HCT116 (cell line): ENCODE data around the gene BTNL9. TPM values are rescaled to one million over a fixed set of nuclear protein-coding genes. Genes with fewer than 3 reads are reported as not detected.

Experiments
- ATAC-seq: fragments of 200-7000 bp; cut with Tn5 transposase; 2 replicates; pipeline ENCODE4 v1.9.1; 2020; ENCODE audit warnings: mild to moderate bottlenecking, moderate library complexity
- BruUV-seq: library from RNA; stranded (reverse); fragments of 400-500 nt; replicated peaks from 2 replicates; lab custom pipeline; 2021; lab: Mats Ljungman, UMichigan
- CTCF ChIA-PET: fragments of 300-600 bp; sonication (Branson Sonifier 250); formaldehyde crosslinking; loops from one replicate; lab custom pipeline; 2021; ENCODE audit warnings: antibody characterized with exemption; lab: Charles Lee
- POLR2A ChIA-PET: fragments of 300-600, 350-600 bp; sonication (Branson Sonifier 250); formaldehyde crosslinking; loops from one replicate; lab custom pipeline; 2021; ENCODE audit warnings: antibody characterized with exemption; lab: Charles Lee
- RAD21 ChIA-PET, 2 experiments: fragments of 300-600 bp; sonication (Branson Sonifier 250); formaldehyde crosslinking; loops; one replicate each; lab custom pipeline; 2023; ENCODE audit warnings: low total read pairs in 2 of 2; ENCODE audit not compliant: uncharacterized antibody in 2 of 2, unreplicated experiment in 2 of 2, low non-redundant PET in 1 of 2; lab: Charles Lee
- DNase-seq: peaks from one replicate; pipeline ENCODE4 v3.0.0-alpha.2; 2010; ENCODE audit warnings: low read depth, low spot score
- H2AFZ ChIP-seq: fragments of 200-600 bp; shearing (Covaris generic), sonication (generic); 2 replicates; pipeline ENCODE4 v1.6.1; 2017; ENCODE audit warnings: low read depth, mixed run types, mixed read lengths, antibody characterized with exemption, low read length; ENCODE audit not compliant: poor library complexity, severe bottlenecking
- H3K27ac ChIP-seq: 2 replicates; pipeline ENCODE4 v1.5.1; 2012; ENCODE audit warnings: low read depth, low read length
- H3K27me3 ChIP-seq: fragments of 200-600 bp; sonication (generic); 2 replicates; pipeline ENCODE4 v1.6.1; 2016; ENCODE audit warnings: mixed run types, low read length, mixed read lengths; ENCODE audit not compliant: insufficient read depth
- H3K36me3 ChIP-seq, 2 experiments: fragments of 200-500 bp in 1 of 2; fragments of 200-600 bp in 1 of 2; sonication (Bioruptor generic) in 1 of 2; sonication (generic) in 1 of 2; 2 replicates each; pipeline versions ENCODE4 v1.5.1 to v1.6.1; 2014 to 2016; ENCODE audit warnings: low read length in 2 of 2, inconsistent platforms in 1 of 2, mixed read lengths in 1 of 2, mixed run types in 1 of 2; ENCODE audit not compliant: insufficient read depth in 2 of 2, control insufficient read depth in 1 of 2
- H3K4me1 ChIP-seq, 2 experiments: fragments of 200-600 bp in 1 of 2; sonication (generic) in 1 of 2; 2 replicates each; pipeline versions ENCODE4 v1.5.1 to v1.6.1; 2012 to 2017; ENCODE audit warnings: low read length in 2 of 2, inconsistent platforms in 1 of 2, mild to moderate bottlenecking in 1 of 2, mixed read lengths in 1 of 2, mixed run types in 1 of 2, moderate library complexity in 1 of 2; ENCODE audit not compliant: insufficient read depth in 2 of 2, control insufficient read depth in 1 of 2
- H3K4me2 ChIP-seq: fragments of 200-600 bp; sonication (generic); 2 replicates; pipeline ENCODE4 v1.6.1; 2017; ENCODE audit warnings: mixed run types, low read length, mixed read lengths
- H3K4me3 ChIP-seq, 2 experiments: fragments of 200-600 bp in 1 of 2; sonication (generic) in 1 of 2; replicated peaks in 1 of 2; 2 replicates each; pipeline ENCODE4 v1.5.1; 2011 to 2016; ENCODE audit warnings: low read length in 2 of 2, control low read depth in 1 of 2, low read depth in 1 of 2, mild to moderate bottlenecking in 1 of 2, mixed read lengths in 1 of 2, mixed run types in 1 of 2
- H3K79me2 ChIP-seq: fragments of 200-600 bp; sonication (generic); 2 replicates; pipeline ENCODE4 v1.6.1; 2017; ENCODE audit warnings: mild to moderate bottlenecking, mixed run types, low read length, moderate library complexity, mixed read lengths; ENCODE audit not compliant: insufficient read depth
- H3K9ac ChIP-seq: fragments of 200-600 bp; sonication (generic); 2 replicates; pipeline ENCODE4 v1.6.1; 2016; ENCODE audit warnings: low read length, mixed read lengths
- H3K9me2 ChIP-seq: fragments of 200-600 bp; sonication (generic), shearing (Covaris generic); 2 replicates; pipeline ENCODE4 v1.6.1; 2017; ENCODE audit warnings: mixed run types, mild to moderate bottlenecking, moderate library complexity; ENCODE audit not compliant: insufficient read depth
- H3K9me3 ChIP-seq, 2 experiments: fragments of 200-500 bp in 1 of 2; fragments of 200-600 bp in 1 of 2; sonication (Bioruptor generic) in 1 of 2; sonication (generic) in 1 of 2; 2 replicates each; pipeline ENCODE4 v1.6.1; 2014 to 2017; ENCODE audit warnings: low read length in 2 of 2, mixed read lengths in 2 of 2, inconsistent platforms in 1 of 2, low read depth in 1 of 2, mild to moderate bottlenecking in 1 of 2, mixed run types in 1 of 2, moderate library complexity in 1 of 2; ENCODE audit not compliant: control insufficient read depth in 1 of 2, insufficient read depth in 1 of 2
- H4K20me1 ChIP-seq: fragments of 200-600 bp; sonication (generic), shearing (Covaris generic); 2 replicates; pipeline ENCODE4 v1.6.1; 2017; ENCODE audit warnings: mixed run types, mild to moderate bottlenecking, moderate library complexity; ENCODE audit not compliant: insufficient read depth
- ATF3 ChIP-seq: IDR thresholded peaks from 2 replicates; pipeline ENCODE4 v1.6.1; 2012
- CBX3 ChIP-seq: IDR thresholded peaks from 2 replicates; pipeline ENCODE4 v1.6.1; 2012; ENCODE audit warnings: low read depth
- CEBPB ChIP-seq: IDR thresholded peaks from 2 replicates; pipeline ENCODE4 v1.6.1; 2012; ENCODE audit warnings: low read depth
- CTCF ChIP-seq, 3 experiments: fragments of 200-600 bp in 1 of 3; sonication (generic) in 1 of 3; IDR thresholded peaks in 2 of 3; conservative IDR thresholded peaks in 1 of 3; 2 replicates each; pipeline ENCODE4 v1.5.1; 2012 to 2017; ENCODE audit warnings: low read depth in 2 of 3, low read length in 2 of 3, antibody characterized with exemption in 1 of 3, borderline replicate concordance in 1 of 3, control low read depth in 1 of 3, mild to moderate bottlenecking in 1 of 3, mixed read lengths in 1 of 3, mixed run types in 1 of 3, moderate library complexity in 1 of 3; ENCODE audit not compliant: insufficient read depth in 1 of 3
- EGR1 ChIP-seq: IDR thresholded peaks from 2 replicates; pipeline ENCODE4 v1.6.1; 2012; ENCODE audit warnings: low read depth
- ELF1 ChIP-seq: IDR thresholded peaks from 2 replicates; pipeline ENCODE4 v1.6.1; 2012; ENCODE audit warnings: low read depth, borderline replicate concordance
- EZH2 ChIP-seq: fragments of 200-600 bp; sonication (generic); IDR thresholded peaks from 2 replicates; pipeline ENCODE4 v1.6.1; 2017; ENCODE audit warnings: antibody characterized with exemption, mixed run types
- EZH2phosphoT487 ChIP-seq: fragments of 200-600 bp; IDR thresholded peaks from 2 replicates; pipeline ENCODE4 v1.6.1; 2018; ENCODE audit warnings: antibody characterized with exemption, borderline replicate concordance
- JUND ChIP-seq: IDR thresholded peaks from 2 replicates; pipeline ENCODE4 v1.6.1; 2012
- MAX ChIP-seq: IDR thresholded peaks from 2 replicates; pipeline ENCODE4 v1.6.1; 2012
- POLR2A ChIP-seq: IDR thresholded peaks from 2 replicates; pipeline ENCODE4 v1.7.0; 2011; ENCODE audit warnings: borderline replicate concordance; ENCODE audit not compliant: insufficient read depth, insufficient read length; ENCODE audit errors: extremely low read depth
- POLR2AphosphoS5 ChIP-seq: IDR thresholded peaks from 2 replicates; pipeline ENCODE4 v1.6.1; 2011; ENCODE audit warnings: mild to moderate bottlenecking, low read depth, low read length, moderate library complexity
- SIN3A ChIP-seq: IDR thresholded peaks from 2 replicates; pipeline ENCODE4 v1.6.1; 2012; ENCODE audit warnings: low read depth
- SP1 ChIP-seq: IDR thresholded peaks from 2 replicates; pipeline ENCODE4 v1.6.1; 2012; ENCODE audit warnings: low read depth
- SRF ChIP-seq: IDR thresholded peaks from 2 replicates; pipeline ENCODE4 v1.6.1; 2012; ENCODE audit warnings: low read depth
- TCF7L2 ChIP-seq: IDR thresholded peaks from 2 replicates; pipeline ENCODE4 v1.7.0; 2011; ENCODE audit warnings: borderline replicate concordance, inconsistent platforms; ENCODE audit not compliant: insufficient read depth, insufficient read length; ENCODE audit errors: extremely low read depth
- YY1 ChIP-seq: IDR thresholded peaks from 2 replicates; pipeline ENCODE4 v1.6.1; 2011; ENCODE audit warnings: low read length, low read depth, moderate library complexity, mild to moderate bottlenecking; ENCODE audit not compliant: insufficient replicate concordance; ENCODE audit errors: extremely low read depth
- ZBTB33 ChIP-seq: IDR thresholded peaks from 2 replicates; pipeline ENCODE4 v1.6.1; 2011; ENCODE audit warnings: mild to moderate bottlenecking, low read length, moderate library complexity; ENCODE audit not compliant: insufficient replicate concordance; ENCODE audit errors: extremely low read depth
- ZFX ChIP-seq: fragments of 450-650 bp; IDR thresholded peaks from 2 replicates; pipeline ENCODE4 v1.6.1; 2017
- ZNF274 ChIP-seq: fragments of 200-500 bp; sonication (Bioruptor generic); IDR thresholded peaks from 2 replicates; pipeline ENCODE4 v1.6.1; 2014; ENCODE audit warnings: mild to moderate bottlenecking, low read depth, low read length, inconsistent platforms
- intact Hi-C: fragments of 100-400 bp; cut with micrococcal nuclease; formaldehyde crosslinking; loops from 2 replicates; pipeline ENCODE4 v1.10.0; 2022
- total RNA-seq: library from RNA; stranded (reverse); gene quantifications from one replicate; pipeline ENCODE4 v1.2.1, GENCODE V29; 2021; ENCODE audit not compliant: unreplicated experiment

BTNL9 gene
- total RNA-seq, 1 experiment from 2014 or later, result 11.7 TPM

GRCh38 chr5:180990882-180991242, 49.2 kb upstream of the BTNL9 start:
- ATAC-seq, result no peak
- H2AFZ ChIP-seq, result no peak overlapping the region
- DNase-seq, result no peak
- ChIA-PET RAD21 (no interaction called here), POLR2A (no interaction called here), CTCF (no interaction called here)
- no peaks in the 10 kb centered on the region for H3K79me2 ChIP-seq
- no peaks in the 10 kb centered on the region for H3K36me3 ChIP-seq
- H3K4me3 ChIP-seq, result no peak overlapping the region
- no TSS peak for BruUV-seq
- no peaks in the 10 kb centered on the region for H3K4me1 ChIP-seq
- no peaks in the 10 kb centered on the region for H4K20me1 ChIP-seq
- TF ChIP-seq SRF, result no peak
- H3K9me3 ChIP-seq, result no peaks in the 10 kb centered on the region
- no peaks in the 10 kb centered on the region for H3K27me3 ChIP-seq
- intact Hi-C loops, result no loop called here
- no peaks in the 10 kb centered on the region for H3K9me2 ChIP-seq
- H3K9ac ChIP-seq, result no peak overlapping the region
- H3K4me2 ChIP-seq, result no peak overlapping the region
- H3K27ac ChIP-seq, result no peak overlapping the region

- no peaks in the 10 kb centered on the region for H4K20me1 ChIP-seq
- ChIA-PET POLR2A (no interaction called here), RAD21 (no interaction called here), CTCF (no interaction called here)
- H3K9me3 ChIP-seq, result no peaks in the 10 kb centered on the region
- H3K9me2 ChIP-seq, result no peaks in the 10 kb centered on the region
- H3K4me1 ChIP-seq, result no peaks in the 10 kb centered on the region
- no peaks in the 10 kb centered on the region for H3K27me3 ChIP-seq
- H3K27ac ChIP-seq, result no peak overlapping the region
- DNase-seq (no peak), ATAC-seq (no peak)
- TF ChIP-seq EZH2phosphoT487, result no peak
- TF ChIP-seq POLR2AphosphoS5, result no peak
- TF ChIP-seq SIN3A, result no peak
- TF ChIP-seq TCF7L2, result no peak
- TF ChIP-seq CTCF (IDR thresholded peaks at IDR 0.05 in 2 of 3, conservative IDR thresholded peaks at IDR 0.05 in 1 of 3; ENCODE audit: borderline replicate concordance in 1 of 3, insufficient read depth in 1 of 3, low read depth in 2 of 3, low read length in 2 of 3), result no peak
- no peak for TF ChIP-seq CBX3
- TF ChIP-seq ZNF274, result no peak
- TF ChIP-seq MAX, result no peak
- no peak for TF ChIP-seq ELF1
- no peak for TF ChIP-seq SP1
- TF ChIP-seq EZH2, result no peak
- TF ChIP-seq JUND, result no peak
- no peak for TF ChIP-seq CEBPB
- no peak for TF ChIP-seq ZFX
- TF ChIP-seq SRF, result no peak
- TF ChIP-seq ZBTB33, result no peak
- no peak for TF ChIP-seq POLR2A
- no peak for TF ChIP-seq YY1
- no peak for TF ChIP-seq ATF3
- no peak for TF ChIP-seq EGR1
- no peak overlapping the region for H3K4me2 ChIP-seq
- no peak overlapping the region for H2AFZ ChIP-seq
- no peak overlapping the region for H3K4me3 ChIP-seq
- H3K36me3 ChIP-seq, result no peaks in the 10 kb centered on the region
- H3K79me2 ChIP-seq, result no peaks in the 10 kb centered on the region
- no peak overlapping the region for H3K9ac ChIP-seq
- intact Hi-C loops, result no loop called here
- no TSS peak for BruUV-seq
These were observed 38.1 kb upstream of the BTNL9 start for GRCh38 chr5:181001947-181002346.
